GM13977 (cell line): Measurements from ENCODE around the gene SEZ6.

Source experiments
- DNase-seq: peaks from one replicate; pipeline ENCODE4 v3.0.0; 2012; ENCODE audit warnings: low spot score
- CTCF ChIP-seq: IDR thresholded peaks from 2 replicates; pipeline ENCODE4 v1.5.1; 2012; ENCODE audit warnings: mild to moderate bottlenecking, control low read depth; ENCODE audit not compliant: insufficient read depth; ENCODE audit errors: extremely low read depth, missing control alignments
- in situ Hi-C: fragments of 300-500 bp; cut with MboI; formaldehyde crosslinking; loops from one replicate; pipeline ENCODE4 v1.12.0; 2022; ENCODE audit warnings: low sequenced_read_pairs, low pct_unique_long_range_greater_than_20kb, mixed read lengths, inconsistent platforms; ENCODE audit not compliant: unreplicated experiment

SEZ6 gene

GRCh38 chr17:29022074-29022473 is 16.2 kb upstream of the SEZ6 start:
- in situ Hi-C loops = no loop called here
- no peak for DNase-seq
- no peak for TF ChIP-seq CTCF

GRCh38 chr17:29021226-29021625 is 15.4 kb upstream of the SEZ6 start:
- in situ Hi-C loops = no loop called here
- DNase-seq = no peak

DNA sequence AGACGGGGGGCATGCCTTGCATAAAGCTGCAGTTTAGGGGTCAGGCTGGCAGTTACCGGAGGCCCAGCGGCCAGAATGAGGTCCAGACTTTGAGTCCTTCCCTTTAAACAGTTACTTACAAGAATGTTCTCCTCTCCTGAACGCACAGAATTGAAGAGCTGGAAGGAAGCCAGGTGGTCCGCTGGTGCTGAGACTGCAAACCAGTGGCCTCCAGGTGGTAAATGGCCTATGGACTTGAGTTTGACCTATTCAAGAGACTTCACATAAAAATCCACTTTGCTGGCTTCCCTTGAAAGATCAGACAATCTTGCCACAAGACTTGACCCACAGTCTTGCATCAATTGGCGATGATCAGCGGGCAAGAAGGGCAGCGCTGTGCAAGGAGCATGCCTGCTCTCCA is 14.7 kb upstream of the SEZ6 start:
- in situ Hi-C loops = no loop called here
- no peak for TF ChIP-seq CTCF

More at GRCh38 chr17:29021226-29021625, 15.4 kb upstream of the SEZ6 start:
- TF ChIP-seq CTCF = no peak

DNA sequence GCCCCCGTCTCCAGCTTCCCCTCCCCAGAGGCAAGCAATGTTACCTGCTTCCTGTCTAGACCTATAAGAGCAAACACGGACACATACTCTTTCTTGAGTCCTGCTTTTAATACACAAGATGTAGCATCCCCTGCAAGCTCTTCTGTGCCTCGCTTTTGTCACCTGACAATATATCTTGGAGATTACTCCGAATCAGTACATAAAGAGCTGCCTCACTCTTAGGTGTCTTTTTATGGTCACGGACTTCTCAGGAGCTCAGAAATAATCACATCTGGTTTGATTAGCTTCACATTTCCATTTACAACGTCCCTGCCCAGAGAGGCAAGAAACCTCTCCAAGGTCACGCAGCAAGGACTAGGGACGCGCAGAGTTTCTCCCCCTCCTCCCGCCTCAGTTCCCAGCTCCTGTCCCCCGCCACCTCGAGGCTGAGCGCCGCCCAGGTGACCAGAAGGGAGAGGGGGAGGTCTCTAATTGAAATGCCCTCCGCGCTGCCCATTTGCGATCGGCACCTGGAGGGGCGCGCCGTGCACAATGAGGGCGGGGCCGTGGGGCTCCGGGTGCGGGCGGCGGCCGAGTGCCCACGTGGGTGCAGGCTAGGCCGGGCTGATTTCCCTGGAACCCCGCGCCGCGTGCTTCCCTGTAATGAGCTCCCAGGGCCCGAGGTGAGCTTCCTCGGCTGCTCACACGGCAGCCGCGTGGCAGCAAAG is 13.8 kb upstream of the SEZ6 start:
- no peak for DNase-seq
- in situ Hi-C loops = no loop called here
- TF ChIP-seq CTCF = no peak

More for the DNA sequence above, 14.7 kb upstream of the SEZ6 start:
- DNase-seq = no peak

DNA sequence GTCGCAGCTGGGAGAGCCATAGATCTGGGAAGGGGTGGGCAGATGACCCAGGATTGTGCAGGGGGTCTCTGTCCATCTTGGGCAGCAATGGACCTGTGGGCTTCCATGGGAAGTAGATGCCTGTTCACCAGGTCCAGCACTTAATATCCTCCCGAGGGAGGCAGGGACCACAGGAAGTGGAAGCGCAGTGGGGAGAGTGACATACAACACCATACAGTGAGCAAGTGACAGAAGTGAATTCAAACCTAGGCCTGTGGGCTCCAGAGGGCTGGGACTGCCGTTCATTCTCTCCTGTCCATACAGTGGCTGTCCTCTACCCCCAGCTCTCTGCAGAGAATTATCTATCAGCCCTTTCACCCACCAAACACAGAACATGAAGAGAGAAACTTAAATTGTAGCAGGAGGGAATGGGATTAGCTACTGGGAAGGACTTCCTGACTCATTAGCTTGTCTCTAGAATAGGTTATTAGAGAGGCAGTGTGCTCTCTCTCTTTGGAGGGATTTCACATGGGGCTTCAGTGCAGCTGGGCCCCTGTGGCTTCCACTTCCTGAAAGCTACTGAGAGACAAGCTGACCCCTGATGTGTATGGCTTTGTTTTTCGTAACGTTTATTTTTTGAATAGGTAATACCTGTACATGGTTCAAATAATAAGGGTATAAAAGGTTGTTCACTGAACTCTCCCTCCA is 13.1 kb upstream of the SEZ6 start:
- in situ Hi-C loops = no loop called here
- DNase-seq = no peak
- TF ChIP-seq CTCF = no peak

DNA sequence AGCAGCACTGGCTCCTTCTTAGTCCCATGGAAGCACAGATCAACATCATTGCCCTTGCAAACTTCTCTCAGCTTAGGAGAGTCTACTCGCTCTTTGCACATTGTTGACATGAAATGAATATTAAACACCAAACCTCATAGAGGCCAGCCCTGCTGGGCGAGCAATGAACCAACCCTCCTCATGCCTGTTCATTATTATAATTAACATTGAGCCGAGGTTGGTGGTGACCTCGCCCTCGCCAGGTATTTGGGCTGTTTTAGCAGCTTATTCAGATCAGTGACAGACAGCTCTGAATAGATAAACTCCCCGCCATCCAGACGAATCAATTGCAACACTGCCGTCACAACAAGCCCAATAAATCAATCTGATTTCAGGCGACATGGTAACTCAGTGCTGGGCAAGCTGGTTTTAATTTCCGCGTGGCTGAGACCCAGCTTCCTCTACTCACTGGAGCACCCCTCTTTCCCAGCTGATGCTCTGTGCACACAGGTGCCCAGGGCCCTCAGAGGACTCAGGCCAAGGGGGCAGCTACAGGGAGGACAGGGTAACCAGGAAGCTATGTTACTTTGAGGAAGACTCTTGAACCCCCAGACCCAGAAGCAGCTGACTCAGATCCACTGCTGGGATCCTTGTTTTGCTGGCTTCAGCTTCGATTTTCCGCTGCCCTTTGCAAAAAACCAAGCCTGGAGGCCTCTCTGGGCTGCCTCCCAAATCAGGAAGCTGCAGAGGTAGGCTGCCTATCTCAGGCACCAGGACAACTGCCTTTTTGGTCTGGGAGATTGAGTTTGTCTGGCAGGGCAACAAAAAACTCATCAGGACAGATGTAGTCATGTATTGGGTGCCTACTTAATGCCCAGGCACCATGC is 10.7 kb upstream of the SEZ6 start:
- no peak for DNase-seq
- in situ Hi-C loops = no loop called here
- no peak for TF ChIP-seq CTCF
